GM10266 (cell line): ENCODE data around the gene AKR1E2.

Experiments used
- DNase-seq: peaks from one replicate; pipeline ENCODE4 v3.0.0; 2012; ENCODE audit errors: extremely low spot score
- TF ChIP-seq, protein P1 (sequence below): IDR thresholded peaks from 2 replicates; pipeline ENCODE4 v1.5.1; 2012; ENCODE audit warnings: mild to moderate bottlenecking, low read depth; ENCODE audit not compliant: control insufficient read depth, insufficient read depth; ENCODE audit errors: missing control alignments

AKR1E2 gene

GRCh38 chr10:4867520-4868356 is 41.7 kb downstream of the AKR1E2 start:
- TF ChIP-seq, protein P1, sequence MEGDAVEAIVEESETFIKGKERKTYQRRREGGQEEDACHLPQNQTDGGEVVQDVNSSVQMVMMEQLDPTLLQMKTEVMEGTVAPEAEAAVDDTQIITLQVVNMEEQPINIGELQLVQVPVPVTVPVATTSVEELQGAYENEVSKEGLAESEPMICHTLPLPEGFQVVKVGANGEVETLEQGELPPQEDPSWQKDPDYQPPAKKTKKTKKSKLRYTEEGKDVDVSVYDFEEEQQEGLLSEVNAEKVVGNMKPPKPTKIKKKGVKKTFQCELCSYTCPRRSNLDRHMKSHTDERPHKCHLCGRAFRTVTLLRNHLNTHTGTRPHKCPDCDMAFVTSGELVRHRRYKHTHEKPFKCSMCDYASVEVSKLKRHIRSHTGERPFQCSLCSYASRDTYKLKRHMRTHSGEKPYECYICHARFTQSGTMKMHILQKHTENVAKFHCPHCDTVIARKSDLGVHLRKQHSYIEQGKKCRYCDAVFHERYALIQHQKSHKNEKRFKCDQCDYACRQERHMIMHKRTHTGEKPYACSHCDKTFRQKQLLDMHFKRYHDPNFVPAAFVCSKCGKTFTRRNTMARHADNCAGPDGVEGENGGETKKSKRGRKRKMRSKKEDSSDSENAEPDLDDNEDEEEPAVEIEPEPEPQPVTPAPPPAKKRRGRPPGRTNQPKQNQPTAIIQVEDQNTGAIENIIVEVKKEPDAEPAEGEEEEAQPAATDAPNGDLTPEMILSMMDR, result no peak

GRCh38 chr10:4868357-4868657 is 42.3 kb downstream of the AKR1E2 start:
- DNase-seq, result no peak
- TF ChIP-seq, protein P1, result no peak

More at GRCh38 chr10:4867520-4868356, 41.7 kb downstream of the AKR1E2 start:
- no peak for DNase-seq

- TF ChIP-seq, protein P1, result no peak
- DNase-seq, result no peak
Observed at GRCh38 chr10:4882704-4883078, 56.7 kb downstream of the AKR1E2 start.

DNA sequence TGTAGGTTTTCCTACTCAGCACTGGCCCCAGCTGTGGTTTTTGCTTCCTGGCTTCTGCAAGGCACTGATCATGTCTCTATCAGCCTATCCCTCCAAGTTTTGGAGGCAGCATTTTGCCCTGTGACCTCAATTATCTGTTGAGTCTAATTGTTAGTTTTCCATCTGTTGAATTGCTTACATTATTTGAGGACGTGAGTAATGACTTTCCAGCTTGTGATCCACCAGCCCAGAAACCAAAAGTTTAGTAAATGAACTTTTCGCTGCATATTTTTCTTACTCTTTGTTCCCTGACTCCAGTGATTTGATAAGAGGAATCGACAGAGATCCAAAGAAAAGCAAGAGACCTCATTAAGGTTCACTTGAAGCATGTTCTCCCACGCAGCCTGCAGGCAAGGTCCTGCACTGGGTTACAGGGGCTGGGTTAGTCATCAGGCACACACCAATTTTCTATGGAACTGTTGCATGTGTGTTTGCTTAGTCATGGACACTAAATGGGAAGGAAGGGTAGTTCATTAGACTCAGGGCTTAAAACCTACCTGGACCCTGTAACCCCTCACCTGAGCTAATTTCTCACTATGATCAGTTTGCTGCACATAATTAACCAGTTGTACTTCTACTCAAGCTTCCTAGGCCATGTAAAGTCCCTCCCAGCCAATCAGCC is 57.2 kb downstream of the AKR1E2 start:
- TF ChIP-seq, protein P1, result no peak
- no peak for DNase-seq

GRCh38 chr10:4885162-4885561 is 59.2 kb downstream of the AKR1E2 start:
- TF ChIP-seq, protein P1, result no peak
- DNase-seq, result no peak

DNA sequence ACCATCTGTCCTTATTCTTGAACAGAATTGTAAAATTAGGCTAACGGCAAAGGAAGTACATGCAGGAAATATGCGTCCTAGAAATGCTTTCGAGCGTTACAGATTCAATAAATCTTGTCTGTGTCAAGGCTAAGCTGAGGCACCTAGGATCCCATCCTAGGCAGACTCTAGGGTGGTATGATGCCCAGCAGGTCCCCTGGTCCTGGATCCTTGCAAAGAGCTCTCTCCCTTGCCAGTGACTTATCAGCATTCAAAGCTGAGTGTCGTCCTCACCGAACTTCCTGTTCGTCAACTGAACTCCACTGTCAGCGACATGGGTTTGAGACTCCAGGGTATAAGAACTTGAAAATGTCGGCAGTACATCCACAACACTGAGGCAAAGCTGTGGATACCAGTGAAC is 61.5 kb downstream of the AKR1E2 start:
- TF ChIP-seq, protein P1, result no peak
- no peak for DNase-seq

- TF ChIP-seq, protein P1, result no peak
- DNase-seq, result no peak
Observed at GRCh38 chr10:4888236-4888635, 62.2 kb downstream of the AKR1E2 start.
